Right lobe of liver (tissue), 6 donors: Measurements from ENCODE around the gene DCP2. TPM values are rescaled to one million over a fixed set of nuclear protein-coding genes. Genes with fewer than 3 reads are reported as not detected.

ENCODE experiments used
- ATAC-seq, 4 donors: fragments of 200-7000 bp; cut with Tn5 transposase; one replicate each; pipeline ENCODE4 v1.9.1; 2020; ENCODE audit warnings: mild to moderate bottlenecking in 4 of 4, moderate library complexity in 4 of 4
- DNase-seq, 3 donors: peaks; one replicate each; pipeline ENCODE4 v3.0.0-alpha.2; 2020
- H3K27ac ChIP-seq, 3 donors: fragments of 200-600 bp; one replicate each; pipeline ENCODE4 v1.8.0; 2022
- H3K27me3 ChIP-seq, 2 donors: fragments of 200-600 bp; one replicate each; pipeline ENCODE4 v1.8.0; 2022
- H3K36me3 ChIP-seq, 4 donors: fragments of 200-600 bp; sonication (generic) in 1 of 4; one replicate each; pipeline versions ENCODE4 v1.5.1 to v1.8.0; 2017 to 2022; ENCODE audit warnings: control low read depth in 1 of 4
- H3K4me1 ChIP-seq, 4 donors: fragments of 200-600 bp; sonication (generic) in 1 of 4; one replicate each; pipeline versions ENCODE4 v1.5.1 to v1.8.0; 2017 to 2022; ENCODE audit warnings: control low read depth in 1 of 4
- H3K4me3 ChIP-seq, 3 donors: fragments of 200-600 bp; one replicate each; pipeline ENCODE4 v1.8.0; 2022
- H3K9me3 ChIP-seq, 4 donors: fragments of 200-600 bp; sonication (generic) in 1 of 4; one replicate each; pipeline versions ENCODE4 v1.5.1 to v1.8.0; 2017 to 2022; ENCODE audit warnings: control low read depth in 1 of 4
- CTCF ChIP-seq, 4 donors: fragments of 200-600 bp in 3 of 4; fragments of 450-650 bp in 1 of 4; IDR thresholded peaks; one replicate each; pipeline versions ENCODE4 v1.5.1 to v1.8.0; 2016 to 2022; ENCODE audit warnings: antibody characterized with exemption in 4 of 4, mild to moderate bottlenecking in 2 of 4
- POLR2A ChIP-seq: fragments of 450-650 bp; IDR thresholded peaks from one replicate; pipeline ENCODE4 v1.6.1; 2017; ENCODE audit warnings: antibody characterized with exemption, mild to moderate bottlenecking
- WGBS: methylation state at CpG from one replicate; pipeline ENCODE4 v1.1.6; 2018; ENCODE audit warnings: low coverage, low lambda C conversion rate; ENCODE audit not compliant: insufficient coverage; ENCODE audit errors: missing lambda C conversion rate; 5-methylcytosine and 5-hydroxymethylcytosine counted together
- intact Hi-C, 2 donors: fragments of 100-400 bp; cut with DNase I; formaldehyde crosslinking; loops; one replicate each; pipeline versions ENCODE4 v1.11.2 to v1.14.1; 2022
- total RNA-seq, 6 experiments: library from RNA; depleted of rRNA in 2 of 6; stranded (reverse); fragments of >200 nt in 2 of 6; fragmentation: NEBNext Ultra II Directional in 3 of 6; extraction: Animal tissue kit (Norgen Biotek cat#: 25700) in 3 of 6; gene quantifications; one replicate each; pipeline versions ENCODE4 v1.1.0 to v1.2.4, GENCODE V29; 2016 to 2023
- donor health status: DM: no; HTN: yes; CAD: no.
- donor health status: DM: no; HTN: no; CAD: no.
- donor health status: DM: no; HTN: no; CAD: no.
- donor health status: DM: no; HTN: yes; CAD: no.
- donor health status: DM: no; HTN: yes; CAD: no.

The DCP2 gene
- total RNA-seq, 6 experiments from 2014 or later: 12.0 to 20.8 (median 14.6) TPM

- 93% methylated on average over 2 of the region's 2 CpGs for WGBS
- intact Hi-C loops: no loop called here
- ATAC-seq: no peak
- no peak for DNase-seq
- H3K9me3 ChIP-seq: no peaks in the 10 kb centered on the region
- H3K4me3 ChIP-seq: no peak overlapping the region
- no peaks in the 10 kb centered on the region for H3K4me1 ChIP-seq
- H3K27me3 ChIP-seq: no peaks in the 10 kb centered on the region
- peaks cover 0 to 48% (median 16%) of the 10 kb centered on the region in 4 donors for H3K36me3 ChIP-seq
- TF ChIP-seq CTCF (IDR thresholded peaks at IDR 0.05): no peak
- no peak for TF ChIP-seq POLR2A
- no peak overlapping the region for H3K27ac ChIP-seq
These were observed 55.0 kb downstream of the DCP2 start for GRCh38 chr5:113031557-113031956.

DNA sequence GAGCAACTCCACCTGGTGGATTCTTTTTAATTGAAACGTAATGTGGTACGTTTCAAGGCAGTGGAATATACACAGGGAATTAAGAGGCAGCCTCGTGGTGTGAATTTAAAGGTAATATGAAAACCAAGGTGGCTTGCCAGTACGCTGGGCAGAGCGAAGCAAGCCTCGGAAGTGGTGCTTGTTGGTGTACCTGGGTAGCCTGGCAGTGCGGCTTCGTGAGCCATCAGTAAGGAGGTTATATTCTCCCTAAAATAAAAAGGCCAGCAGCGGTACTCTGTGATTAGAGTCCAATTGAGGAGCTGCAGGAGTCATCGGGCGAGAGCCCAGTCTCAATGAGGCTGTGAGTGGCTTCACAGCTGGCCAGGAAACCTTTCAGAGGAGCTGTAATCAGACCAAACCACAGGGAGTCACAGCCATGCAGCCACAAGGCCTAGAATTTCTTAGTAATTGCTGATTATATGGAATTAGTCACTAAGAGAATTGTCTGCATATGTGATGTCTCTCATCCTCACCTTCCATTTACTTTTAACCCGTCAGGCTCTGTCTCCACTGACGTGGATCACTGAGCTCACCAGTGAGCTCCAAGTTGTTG lies 57.7 kb downstream of the DCP2 start:
- TF ChIP-seq CTCF (IDR thresholded peaks at IDR 0.05): no peak
- no peak for TF ChIP-seq POLR2A
- DNase-seq (no peak), ATAC-seq (no peak)
- Histone ChIP-seq H3K4me1 (no peaks in the 10 kb centered on the region), H3K4me3 (no peak overlapping the region), H3K36me3 (peaks cover 0 to 44% (median 5%) of the 10 kb centered on the region in 4 donors), H3K27ac (no peak overlapping the region), H3K27me3 (no peaks in the 10 kb centered on the region), H3K9me3 (no peaks in the 10 kb centered on the region)
- 90% methylated on average over 8 of the region's 13 CpGs for WGBS
- intact Hi-C loops: no loop called here

GRCh38 chr5:113035096-113035495 lies 58.5 kb downstream of the DCP2 start:
- no peak for TF ChIP-seq POLR2A
- no peak for TF ChIP-seq CTCF (IDR thresholded peaks at IDR 0.05)
- DNase-seq: no peak
- H3K27ac ChIP-seq: no peak overlapping the region
- intact Hi-C loops: no loop called here
- ATAC-seq: no peak
- peaks cover 0 to 47% (median 5%) of the 10 kb centered on the region in 4 donors for H3K36me3 ChIP-seq
- 75% methylated on average over 1 of the region's 1 CpG for WGBS
- no peaks in the 10 kb centered on the region for H3K4me1 ChIP-seq
- H3K9me3 ChIP-seq: no peaks in the 10 kb centered on the region
- H3K4me3 ChIP-seq: no peak overlapping the region
- H3K27me3 ChIP-seq: no peaks in the 10 kb centered on the region

GRCh38 chr5:113036321-113036720 lies 59.7 kb downstream of the DCP2 start:
- H3K9me3 ChIP-seq: no peaks in the 10 kb centered on the region
- DNase-seq (no peak), ATAC-seq (no peak)
- no peak overlapping the region for H3K27ac ChIP-seq
- 91% methylated on average over 3 of the region's 4 CpGs for WGBS
- TF ChIP-seq POLR2A (no peak), CTCF (IDR thresholded peaks at IDR 0.05) (no peak)
- H3K4me1 ChIP-seq: no peaks in the 10 kb centered on the region
- no peak overlapping the region for H3K4me3 ChIP-seq
- intact Hi-C loops: no loop called here
- peaks cover 0 to 60% (median 8%) of the 10 kb centered on the region in 4 donors for H3K36me3 ChIP-seq
- no peaks in the 10 kb centered on the region for H3K27me3 ChIP-seq
